ENCODE results near the gene SELENOI.

DNA sequence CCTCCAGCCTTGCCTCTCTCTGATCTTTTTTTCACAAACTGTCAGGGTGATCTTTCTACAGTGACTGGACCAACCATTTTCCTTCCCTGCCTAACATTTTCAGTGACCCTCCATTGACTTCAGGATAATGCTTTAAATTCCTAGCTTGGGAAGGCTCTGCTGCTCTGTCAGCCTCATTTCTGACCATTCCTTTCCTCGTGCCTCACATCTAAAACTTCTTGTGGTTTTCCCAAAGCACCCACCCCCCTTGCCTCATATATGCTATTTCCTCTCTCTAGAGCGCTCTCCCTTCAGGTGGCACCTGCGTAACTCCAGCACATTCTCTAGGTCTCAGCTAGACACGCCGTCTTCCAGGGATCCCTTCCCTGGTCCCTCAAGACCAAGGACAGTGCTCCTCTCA lies 93.0 kb downstream of the SELENOI start:
- no peak for TF ChIP-seq ZFX (IDR thresholded peaks at IDR 0.05)
- TF ChIP-seq, protein P1, sequence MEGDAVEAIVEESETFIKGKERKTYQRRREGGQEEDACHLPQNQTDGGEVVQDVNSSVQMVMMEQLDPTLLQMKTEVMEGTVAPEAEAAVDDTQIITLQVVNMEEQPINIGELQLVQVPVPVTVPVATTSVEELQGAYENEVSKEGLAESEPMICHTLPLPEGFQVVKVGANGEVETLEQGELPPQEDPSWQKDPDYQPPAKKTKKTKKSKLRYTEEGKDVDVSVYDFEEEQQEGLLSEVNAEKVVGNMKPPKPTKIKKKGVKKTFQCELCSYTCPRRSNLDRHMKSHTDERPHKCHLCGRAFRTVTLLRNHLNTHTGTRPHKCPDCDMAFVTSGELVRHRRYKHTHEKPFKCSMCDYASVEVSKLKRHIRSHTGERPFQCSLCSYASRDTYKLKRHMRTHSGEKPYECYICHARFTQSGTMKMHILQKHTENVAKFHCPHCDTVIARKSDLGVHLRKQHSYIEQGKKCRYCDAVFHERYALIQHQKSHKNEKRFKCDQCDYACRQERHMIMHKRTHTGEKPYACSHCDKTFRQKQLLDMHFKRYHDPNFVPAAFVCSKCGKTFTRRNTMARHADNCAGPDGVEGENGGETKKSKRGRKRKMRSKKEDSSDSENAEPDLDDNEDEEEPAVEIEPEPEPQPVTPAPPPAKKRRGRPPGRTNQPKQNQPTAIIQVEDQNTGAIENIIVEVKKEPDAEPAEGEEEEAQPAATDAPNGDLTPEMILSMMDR (conservative IDR thresholded peaks at IDR 0.05): no peak

Measured in C4-2B (cell line).